H1 (cell line): ENCODE data around the gene R3HDM2. TPM values are rescaled to one million over a fixed set of nuclear protein-coding genes. Genes with fewer than 3 reads are reported as not detected.

Source experiments
- CTCF ChIA-PET: fragments of 300-600 bp; sonication (Branson Sonifier 250); formaldehyde crosslinking; loops from one replicate; lab custom pipeline; 2021; ENCODE audit not compliant: partially characterized antibody; lab: Charles Lee
- POLR2A ChIA-PET: fragments of 300-600 bp; sonication (Branson Sonifier 250); formaldehyde crosslinking; loops from one replicate; lab custom pipeline; 2021; ENCODE audit warnings: inconsistent platforms; ENCODE audit not compliant: partially characterized antibody; lab: Charles Lee
- DNase-seq, 2 experiments: peaks; one replicate each; pipeline versions ENCODE4 v3.0.0 to v3.0.0-alpha.2; 2010 to 2022; ENCODE audit warnings: low spot score in 2 of 2, low read depth in 1 of 2, mixed read lengths in 1 of 2
- FAIRE-seq: peaks from 2 replicates; lab custom pipeline; 2011; peaks lifted over from hg19 to GRCh38; lab: Jason Lieb, UNC
- H2AFZ ChIP-seq: 2 replicates; pipeline ENCODE4 v1.8.1; 2012; ENCODE audit warnings: low read length, inconsistent platforms
- H2AK5ac ChIP-seq: 2 replicates; pipeline ENCODE4 v1.6.1; 2013; ENCODE audit warnings: low read depth, low read length
- H2BK120ac ChIP-seq: replicated peaks from 2 replicates; pipeline ENCODE3; 2013; ENCODE audit warnings: low read depth, low read length, inconsistent platforms
- H2BK12ac ChIP-seq: 2 replicates; pipeline ENCODE4 v1.6.1; 2013; ENCODE audit warnings: low read depth, low read length
- H2BK15ac ChIP-seq: 2 replicates; pipeline ENCODE4 v1.6.1; 2013; ENCODE audit warnings: low read length
- H2BK20ac ChIP-seq: 2 replicates; pipeline ENCODE4 v1.6.1; 2013; ENCODE audit warnings: low read length
- H2BK5ac ChIP-seq: 2 replicates; pipeline ENCODE4 v1.6.1; 2013; ENCODE audit warnings: low read depth, low read length
- H3K14ac ChIP-seq: 2 replicates; pipeline ENCODE4 v1.6.1; 2013; ENCODE audit warnings: inconsistent platforms; ENCODE audit not compliant: insufficient read length
- H3K18ac ChIP-seq: 2 replicates; pipeline ENCODE4 v1.6.1; 2013; ENCODE audit warnings: low read length; ENCODE audit errors: extremely low read depth
- H3K23ac ChIP-seq: 2 replicates; pipeline ENCODE4 v1.6.1; 2013; ENCODE audit warnings: inconsistent platforms; ENCODE audit not compliant: insufficient read length
- H3K23me2 ChIP-seq: 2 replicates; pipeline ENCODE4 v1.6.1; 2013; ENCODE audit warnings: low read depth, low read length
- H3K27ac ChIP-seq: 2 replicates; pipeline ENCODE4 v1.6.1; 2011; ENCODE audit warnings: low read depth, low read length, inconsistent platforms
- H3K27me3 ChIP-seq, 4 experiments: replicated peaks in 1 of 4; 1 replicate in 1 of 4; 2 replicates in 3 of 4; pipeline versions ENCODE4 v1.6.1 to v1.8.1; 2011 to 2013; ENCODE audit warnings: low read length in 3 of 4, mild to moderate bottlenecking in 3 of 4, inconsistent platforms in 2 of 4, mixed read lengths in 2 of 4, moderate library complexity in 1 of 4; ENCODE audit not compliant: control insufficient read depth in 3 of 4, insufficient read depth in 3 of 4; ENCODE audit errors: extremely low read depth in 1 of 4
- H3K36me3 ChIP-seq, 4 experiments: 2 replicates each; pipeline versions ENCODE4 v1.6.1 to v1.8.1; 2011 to 2013; ENCODE audit warnings: mild to moderate bottlenecking in 4 of 4, low read length in 3 of 4, moderate library complexity in 2 of 4, control low read depth in 1 of 4, inconsistent platforms in 1 of 4; ENCODE audit not compliant: insufficient read depth in 4 of 4, control insufficient read depth in 2 of 4
- H3K4ac ChIP-seq: replicated peaks from 2 replicates; pipeline ENCODE3; 2013; ENCODE audit warnings: low read length, low read depth, mixed read lengths, inconsistent platforms; ENCODE audit not compliant: insufficient read length
- H3K4me1 ChIP-seq, 4 experiments: replicated peaks in 1 of 4; 1 replicate in 1 of 4; 2 replicates in 3 of 4; pipeline versions ENCODE4 v1.6.1 to v1.8.1; 2011 to 2013; ENCODE audit warnings: low read length in 3 of 4, inconsistent platforms in 2 of 4, mixed read lengths in 1 of 4; ENCODE audit not compliant: insufficient read depth in 4 of 4, control insufficient read depth in 3 of 4
- H3K4me2 ChIP-seq, 2 experiments: 2 replicates each; pipeline versions ENCODE4 v1.6.1 to v1.8.1; 2011 to 2013; ENCODE audit warnings: low read depth in 2 of 2, low read length in 2 of 2, control low read depth in 1 of 2, inconsistent platforms in 1 of 2, mild to moderate bottlenecking in 1 of 2; ENCODE audit not compliant: insufficient read depth in 1 of 2
- H3K4me3 ChIP-seq, 4 experiments: fragments of 200-600, 300-600 bp in 1 of 4; sonication (generic), shearing (Covaris generic), sonication (Bioruptor Twin) in 1 of 4; 2 replicates each; pipeline versions ENCODE4 v1.5.1 to v1.8.1; 2011 to 2016; ENCODE audit warnings: low read length in 4 of 4, low read depth in 3 of 4, control low read depth in 2 of 4, inconsistent platforms in 2 of 4, mild to moderate bottlenecking in 2 of 4, mixed read lengths in 1 of 4, moderate library complexity in 1 of 4; ENCODE audit not compliant: insufficient read depth in 2 of 4; ENCODE audit errors: extremely low read depth in 1 of 4
- H3K56ac ChIP-seq: replicated peaks from 2 replicates; pipeline ENCODE3; 2013; ENCODE audit warnings: low read depth, mild to moderate bottlenecking, mixed read lengths, low read length, inconsistent platforms; ENCODE audit not compliant: insufficient read length
- H3K79me1 ChIP-seq: 2 replicates; pipeline ENCODE4 v1.6.1; 2013; ENCODE audit warnings: low read depth, low read length, control low read depth
- H3K79me2 ChIP-seq, 2 experiments: 2 replicates each; pipeline versions ENCODE4 v1.6.1 to v1.8.1; 2012 to 2013; ENCODE audit warnings: low read length in 2 of 2, mild to moderate bottlenecking in 2 of 2, inconsistent platforms in 1 of 2; ENCODE audit not compliant: insufficient read depth in 2 of 2, control insufficient read depth in 1 of 2
- H3K9ac ChIP-seq, 4 experiments: replicated peaks in 1 of 4; 1 replicate in 1 of 4; 2 replicates in 3 of 4; pipeline versions ENCODE4 v1.6.1 to v1.8.1; 2011 to 2013; ENCODE audit warnings: low read depth in 3 of 4, low read length in 3 of 4, control low read depth in 2 of 4, mild to moderate bottlenecking in 2 of 4, moderate library complexity in 2 of 4, inconsistent platforms in 1 of 4; ENCODE audit errors: extremely low read depth in 1 of 4
- H3K9me3 ChIP-seq, 2 experiments: 2 replicates each; pipeline versions ENCODE4 v1.6.1 to v1.8.1; 2012 to 2013; ENCODE audit warnings: mild to moderate bottlenecking in 2 of 2, moderate library complexity in 2 of 2, control low read depth in 1 of 2, inconsistent platforms in 1 of 2, low read depth in 1 of 2, low read length in 1 of 2, mixed read lengths in 1 of 2; ENCODE audit not compliant: insufficient read depth in 2 of 2
- H4K20me1 ChIP-seq, 2 experiments: replicated peaks in 1 of 2; 2 replicates each; pipeline versions ENCODE3 to v1.8.1; 2011 to 2013; ENCODE audit warnings: inconsistent platforms in 2 of 2, low read length in 2 of 2, mild to moderate bottlenecking in 1 of 2; ENCODE audit not compliant: insufficient read depth in 2 of 2, control insufficient read depth in 1 of 2
- H4K5ac ChIP-seq: 2 replicates; pipeline ENCODE4 v1.6.1; 2013; ENCODE audit warnings: low read length, low read depth, mixed read lengths, inconsistent platforms; ENCODE audit not compliant: insufficient read length
- H4K8ac ChIP-seq: 2 replicates; pipeline ENCODE4 v1.8.0; 2013; ENCODE audit warnings: mild to moderate bottlenecking, moderate library complexity, low read length, inconsistent platforms; ENCODE audit not compliant: insufficient read depth; ENCODE audit errors: extremely low read depth
- H4K91ac ChIP-seq: replicated peaks from 2 replicates; pipeline ENCODE3; 2013; ENCODE audit warnings: low read length, mixed read lengths, inconsistent platforms; ENCODE audit not compliant: insufficient read length
- ASH2L ChIP-seq: fragments of 200-600, 300-600 bp; sonication (generic); IDR thresholded peaks from one replicate; pipeline ENCODE4 v1.7.1; 2017; ENCODE audit warnings: low read length
- ATF3 ChIP-seq: IDR thresholded peaks from 2 replicates; pipeline ENCODE4 v1.6.1; 2011; ENCODE audit warnings: low read depth, mild to moderate bottlenecking, low read length; ENCODE audit not compliant: insufficient read depth
- BCL11A ChIP-seq, 2 experiments: IDR thresholded peaks; one replicate each; pipeline ENCODE4 v1.6.1; 2011; ENCODE audit warnings: low read depth in 2 of 2, low read length in 2 of 2, mild to moderate bottlenecking in 2 of 2
- JUN ChIP-seq: IDR thresholded peaks from 2 replicates; pipeline ENCODE4 v1.6.1; 2011; ENCODE audit warnings: low read depth, mild to moderate bottlenecking, improper control_type of control experiment, low read length
- JUND ChIP-seq: IDR thresholded peaks from 2 replicates; pipeline ENCODE4 v1.6.1; 2011; ENCODE audit warnings: mild to moderate bottlenecking, improper control_type of control experiment, low read length
- KDM4A ChIP-seq: IDR thresholded peaks from one replicate; pipeline ENCODE4 v1.7.1; 2012; ENCODE audit warnings: low read depth, mild to moderate bottlenecking, moderate library complexity, low read length, inconsistent platforms; ENCODE audit not compliant: severe bottlenecking
- NANOG ChIP-seq: IDR thresholded peaks from 2 replicates; pipeline ENCODE4 v1.6.1; 2011; ENCODE audit warnings: low read length, low read depth, mild to moderate bottlenecking, inconsistent platforms; ENCODE audit not compliant: insufficient read depth, poor library complexity, severe bottlenecking
- PHF8 ChIP-seq: fragments of 200-600 bp; sonication (generic); conservative IDR thresholded peaks from 2 replicates; pipeline ENCODE4 v1.7.1; 2012; ENCODE audit warnings: low read depth, mild to moderate bottlenecking, inconsistent platforms, low read length, moderate library complexity
- RAD21 ChIP-seq, 2 experiments: IDR thresholded peaks in 1 of 2; conservative IDR thresholded peaks in 1 of 2; 2 replicates each; pipeline ENCODE4 v1.6.1; 2011; ENCODE audit warnings: low read depth in 2 of 2, low read length in 2 of 2, improper control_type of control experiment in 1 of 2, inconsistent platforms in 1 of 2, mild to moderate bottlenecking in 1 of 2, moderate library complexity in 1 of 2
- TAF7 ChIP-seq: optimal IDR thresholded peaks from 2 replicates; pipeline ENCODE3; 2011; ENCODE audit warnings: low read depth, mild to moderate bottlenecking, inconsistent platforms, low read length, moderate library complexity, borderline replicate concordance
- USF2 ChIP-seq: IDR thresholded peaks from 2 replicates; pipeline ENCODE4 v1.6.1; 2011; ENCODE audit warnings: low read length, improper control_type of control experiment
- WGBS, 2 experiments: shearing (Covaris generic) in 1 of 2; methylation state at CpG; one replicate each; pipeline versions ENCODE4 v1.1.6 to v1.1.7; 2013 to 2015; ENCODE audit warnings: low lambda C conversion rate in 2 of 2, mixed read lengths in 2 of 2, inconsistent platforms in 1 of 2, low coverage in 1 of 2, missing lambda C conversion rate in 1 of 2; ENCODE audit not compliant: insufficient replicate concordance in 2 of 2, insufficient coverage in 1 of 2, insufficient read length in 1 of 2; ENCODE audit errors: extremely low coverage in 1 of 2, missing lambda C conversion rate in 1 of 2; 5-methylcytosine and 5-hydroxymethylcytosine counted together
- polyA plus RNA-seq, 7 experiments: library from polyadenylated mRNA; depleted of rRNA in 3 of 7; stranded (reverse) in 5 of 7; unstranded in 2 of 7; fragments of >200 nt in 5 of 7; fragments of 200-250 nt in 2 of 7; gene quantifications; 1 replicate in 5 of 7; 2 replicates in 1 of 7; 4 replicates in 1 of 7; pipeline versions ENCODE4 v1.2.1 to v1.2.3, GENCODE V29; 2011 to 2013; ENCODE audit warnings: missing spikeins in 2 of 7, mixed read lengths in 2 of 7
- total RNA-seq: library from RNA; stranded (reverse); fragmentation: NEBNext Ultra II Directional; extraction: Animal tissue kit (Norgen Biotek cat#: 25700); gene quantifications from 2 replicates; pipeline ENCODE4 v1.2.1, GENCODE V29; 2021

Gene R3HDM2
- total and polyA plus RNA-seq, 2 of the 8 experiments (the other 6 are each of a cell fraction or from before 2014, with no cell fraction given) = 25.6 to 27.0 TPM

- no peak overlapping the region for H2AK5ac ChIP-seq
- FAIRE-seq (no peak), DNase-seq (no peak)
- no peak overlapping the region for H4K8ac ChIP-seq
- H3K18ac ChIP-seq = peak overlapping the region; percentile 91
- no peak overlapping the region for H3K56ac ChIP-seq
- H3K14ac ChIP-seq = no peak overlapping the region
- H2BK20ac ChIP-seq = no peak overlapping the region
- H3K4ac ChIP-seq = peak overlapping the region; percentile 70
- H3K4me2 ChIP-seq = peak overlapping the region; percentile 88 to 97
- peaks cover 20 to 49% (median 42%) of the 10 kb centered on the region in 4 experiments for H3K27me3 ChIP-seq
- no peak overlapping the region for H2BK12ac ChIP-seq
- H3K4me3 ChIP-seq = peak overlapping the region in 3 of 4 experiments; percentile 11 to 59 (median 22); a peak in 5 of 8 replicates
- H2BK120ac ChIP-seq = no peak overlapping the region
- H2BK5ac ChIP-seq = no peak overlapping the region
- H2BK15ac ChIP-seq = no peak overlapping the region; the same call in 1 of the 2 replicates
- no peaks in the 10 kb centered on the region for H3K9me3 ChIP-seq
- H3K23ac ChIP-seq = no peak overlapping the region
- ChIA-PET CTCF (interaction anchor here (0.6 to 25.1 kb wide), 12 partner anchors 12 to 264 kb away, joined by 3 to 441 read pairs (median 3); partner anchors contain the start of genes GLI1, INHBE, MARS1 and STAC3), POLR2A (interaction anchor here (0.8 to 1.8 kb wide), 4 partner anchors 52 to 243 kb away, joined by 3 to 4 read pairs (median 4); no protein-coding TSS in a partner anchor)
- H2AFZ ChIP-seq = peak overlapping the region; percentile 65; the same call in 1 of the 2 replicates
- no peaks in the 10 kb centered on the region for H3K79me2 ChIP-seq
- H4K5ac ChIP-seq = no peak overlapping the region
- 75% methylated on average over 7 of the region's 7 CpGs; no CpG with 5 or more reads in 1 of the 2 experiments for WGBS, 2 experiments
- peaks cover 0 to 25% (median 11%) of the 10 kb centered on the region in 4 experiments; a peak in 6 of 7 replicates for H3K4me1 ChIP-seq
- no peaks in the 10 kb centered on the region for H3K79me1 ChIP-seq
- no peaks in the 10 kb centered on the region; a peak in 2 of 8 replicates for H3K36me3 ChIP-seq
- H3K27ac ChIP-seq = no peak overlapping the region
- H4K91ac ChIP-seq = no peak overlapping the region
- no peak overlapping the region for H3K9ac ChIP-seq
- peaks cover 8% of the 10 kb centered on the region; the same call in 1 of the 2 replicates for H3K23me2 ChIP-seq
- H4K20me1 ChIP-seq = peaks cover 0 to 4% of the 10 kb centered on the region in 2 experiments
- TF ChIP-seq JUN (no peak), PHF8 (no peak), TAF7 (no peak), BCL11A (IDR thresholded peaks at IDR 0.05; ENCODE audit: low read depth in 2 of 2, low read length in 2 of 2) (no peak), NANOG (no peak), JUND (no peak), USF2 (no peak), ASH2L (no peak), KDM4A (no peak), ATF3 (no peak), RAD21 (IDR thresholded peaks at IDR 0.05 in 1 of 2, conservative IDR thresholded peaks at IDR 0.05 in 1 of 2; ENCODE audit: low read depth in 2 of 2, low read length in 2 of 2) (no peak)
Observed at GRCh38 chr12:57474862-57475261, 44.0 kb upstream of the R3HDM2 start.
